Measurements from ENCODE around the gene GPS2. TPM values are rescaled to one million over a fixed set of nuclear protein-coding genes. Genes with fewer than 3 reads are reported as not detected.

GPS2 gene
- total and polyA plus RNA-seq, 2 donors (not counting 1 experiment from before 2014, with no cell fraction given), result 30.6 to 55.3 TPM

DNA sequence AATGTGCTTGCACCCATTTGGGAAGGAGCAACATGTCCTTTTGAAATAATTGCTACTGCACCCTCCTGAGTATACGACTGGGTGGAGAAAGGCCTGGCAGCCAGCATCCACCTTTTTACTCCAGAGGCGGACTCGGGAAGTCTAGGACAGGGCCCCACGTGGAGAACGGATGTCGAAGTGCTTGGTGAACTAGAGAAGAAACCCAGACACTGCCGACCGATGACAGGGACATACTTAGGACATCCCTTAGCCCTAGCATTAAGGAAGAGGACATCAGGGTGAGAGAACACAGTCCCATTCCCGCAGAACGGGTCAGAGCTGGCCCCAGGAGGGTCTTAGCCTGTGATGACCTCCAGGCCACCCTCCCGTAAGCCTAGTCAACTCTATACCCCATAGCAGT lies 24.5 kb downstream of the GPS2 start:
- peaks cover 44% of the 10 kb centered on the region for H3K27me3 ChIP-seq (ENCODE audit: control insufficient read depth, insufficient read depth, low read length)
- no peak overlapping the region for H2AFZ ChIP-seq (ENCODE audit: low read length)
- DNase-seq (ENCODE audit: low read depth in 2 of 2), result no peak

GRCh38 chr17:7290166-7290565 lies 25.0 kb downstream of the GPS2 start:
- Histone ChIP-seq H3K9me3 (ENCODE audit: control insufficient read depth, insufficient read depth, low read depth, low read length) (no peaks in the 10 kb centered on the region), H3K27me3 (ENCODE audit: control insufficient read depth, insufficient read depth, low read length) (peaks cover 49% of the 10 kb centered on the region), H2AFZ (ENCODE audit: low read length) (no peak overlapping the region), H3K9ac (ENCODE audit: insufficient read depth, low read length) (no peak overlapping the region), H3K36me3 (ENCODE audit: control insufficient read depth, insufficient read depth, low read length) (no peaks in the 10 kb centered on the region), H3K79me2 (ENCODE audit: control insufficient read depth, insufficient read depth, low read length) (no peaks in the 10 kb centered on the region), H3K4me2 (ENCODE audit: extremely low read depth, insufficient read depth, low read length) (no peak overlapping the region), H3K27ac (ENCODE audit: insufficient read depth, low read length) (no peak overlapping the region), H4K20me1 (ENCODE audit: control insufficient read depth, extremely low read depth, insufficient read depth, low read length) (no peaks in the 10 kb centered on the region), H3K4me1 (ENCODE audit: control insufficient read depth, extremely low read depth, insufficient read depth, low read length) (no peaks in the 10 kb centered on the region), H3K4me3 (replicated peaks in 1 of 4; ENCODE audit: control extremely low read depth in 1 of 4, insufficient read depth in 1 of 4, low read depth in 3 of 4, low read length in 4 of 4) (no peak overlapping the region)
- no peak for DNase-seq (ENCODE audit: low read depth in 2 of 2)
- TF ChIP-seq EZH2 (IDR thresholded peaks at IDR 0.05; ENCODE audit: low read length, missing control alignments) (no peak), CTCF (conservative IDR thresholded peaks at IDR 0.05 in 1 of 2, IDR thresholded peaks at IDR 0.05 in 1 of 2; ENCODE audit: low read depth in 1 of 2, low read length in 2 of 2) (no peak)

More for the DNA sequence above, 24.5 kb downstream of the GPS2 start:
- H4K20me1 ChIP-seq (ENCODE audit: control insufficient read depth, extremely low read depth, insufficient read depth, low read length), result no peaks in the 10 kb centered on the region
- no peaks in the 10 kb centered on the region for H3K79me2 ChIP-seq (ENCODE audit: control insufficient read depth, insufficient read depth, low read length)
- no peaks in the 10 kb centered on the region for H3K36me3 ChIP-seq (ENCODE audit: control insufficient read depth, insufficient read depth, low read length)
- no peak overlapping the region for H3K4me3 ChIP-seq (replicated peaks in 1 of 4; ENCODE audit: control extremely low read depth in 1 of 4, insufficient read depth in 1 of 4, low read depth in 3 of 4, low read length in 4 of 4)
- no peaks in the 10 kb centered on the region for H3K4me1 ChIP-seq (ENCODE audit: control insufficient read depth, extremely low read depth, insufficient read depth, low read length)
- no peaks in the 10 kb centered on the region for H3K9me3 ChIP-seq (ENCODE audit: control insufficient read depth, insufficient read depth, low read depth, low read length)
- H3K9ac ChIP-seq (ENCODE audit: insufficient read depth, low read length), result no peak overlapping the region
- H3K4me2 ChIP-seq (ENCODE audit: extremely low read depth, insufficient read depth, low read length), result no peak overlapping the region
- no peak overlapping the region for H3K27ac ChIP-seq (ENCODE audit: insufficient read depth, low read length)
- no peak for TF ChIP-seq CTCF (conservative IDR thresholded peaks at IDR 0.05 in 1 of 2, IDR thresholded peaks at IDR 0.05 in 1 of 2; ENCODE audit: low read depth in 1 of 2, low read length in 2 of 2)
- no peak for TF ChIP-seq EZH2 (IDR thresholded peaks at IDR 0.05; ENCODE audit: low read length, missing control alignments)

DNA sequence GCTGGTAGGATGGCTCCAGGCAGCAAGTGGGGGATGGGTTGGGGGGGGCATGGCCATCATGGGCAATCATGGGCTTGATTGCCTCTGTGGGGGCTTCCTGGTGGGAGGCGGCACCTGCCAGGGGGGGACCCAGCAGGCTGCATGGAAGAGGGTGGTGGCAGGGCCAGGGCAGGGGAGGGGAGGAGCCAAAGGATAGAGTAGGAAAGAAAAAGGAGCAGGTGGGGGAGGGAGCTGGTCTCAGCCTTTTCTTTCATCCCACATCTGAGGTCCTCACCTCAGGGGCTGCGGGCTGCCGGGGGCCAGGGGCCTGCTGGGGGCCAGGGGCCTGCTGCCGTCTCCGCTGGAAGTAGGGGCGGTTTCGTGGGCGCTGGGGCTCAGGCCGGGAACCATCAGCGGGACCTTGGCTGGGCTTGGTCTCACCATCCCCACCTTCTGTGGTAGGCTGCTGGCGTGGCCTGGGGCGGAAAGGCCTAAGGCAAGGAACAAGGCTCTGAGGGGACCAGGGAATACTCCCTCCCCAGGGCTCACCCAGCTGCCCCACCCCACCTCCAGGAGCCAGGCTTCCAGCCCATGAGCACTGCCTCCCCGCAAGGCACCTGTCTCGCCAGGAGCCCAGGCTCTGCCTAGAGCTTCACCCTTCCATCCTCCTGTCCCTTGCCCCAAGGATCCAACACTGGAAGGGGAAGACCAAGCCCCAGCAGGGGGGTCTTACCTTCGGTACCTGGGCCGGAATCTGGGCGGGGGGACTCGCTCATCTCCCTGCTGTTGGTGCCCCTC lies 25.7 kb downstream of the GPS2 start:
- no peaks in the 10 kb centered on the region for H3K79me2 ChIP-seq (ENCODE audit: control insufficient read depth, insufficient read depth, low read length)
- TF ChIP-seq EZH2 (IDR thresholded peaks at IDR 0.05; ENCODE audit: low read length, missing control alignments), result no peak
- TF ChIP-seq CTCF (conservative IDR thresholded peaks at IDR 0.05 in 1 of 2, IDR thresholded peaks at IDR 0.05 in 1 of 2; ENCODE audit: low read depth in 1 of 2, low read length in 2 of 2), result no peak
- H3K4me3 ChIP-seq (replicated peaks in 1 of 4; ENCODE audit: control extremely low read depth in 1 of 4, insufficient read depth in 1 of 4, low read depth in 3 of 4, low read length in 4 of 4), result no peak overlapping the region
- H3K9me3 ChIP-seq (ENCODE audit: control insufficient read depth, insufficient read depth, low read depth, low read length), result no peaks in the 10 kb centered on the region
- H3K9ac ChIP-seq (ENCODE audit: insufficient read depth, low read length), result no peak overlapping the region
- DNase-seq (ENCODE audit: low read depth in 2 of 2), result no peak
- H2AFZ ChIP-seq (ENCODE audit: low read length), result no peak overlapping the region
- no peaks in the 10 kb centered on the region for H3K36me3 ChIP-seq (ENCODE audit: control insufficient read depth, insufficient read depth, low read length)
- H3K4me2 ChIP-seq (ENCODE audit: extremely low read depth, insufficient read depth, low read length), result no peak overlapping the region
- no peaks in the 10 kb centered on the region for H3K4me1 ChIP-seq (ENCODE audit: control insufficient read depth, extremely low read depth, insufficient read depth, low read length)
- H4K20me1 ChIP-seq (ENCODE audit: control insufficient read depth, extremely low read depth, insufficient read depth, low read length), result no peaks in the 10 kb centered on the region
- H3K27ac ChIP-seq (ENCODE audit: insufficient read depth, low read length), result no peak overlapping the region
- peaks cover 50% of the 10 kb centered on the region for H3K27me3 ChIP-seq (ENCODE audit: control insufficient read depth, insufficient read depth, low read length)
